DMS 273 (cell line): ENCODE data around the gene SUCO.
"Not testable (repeated sequence)": the region's sequence is repeated elsewhere in the genome, so short reads cannot be mapped to it uniquely, and the experiment has no call there.

Source experiments
- DNase-seq: peaks from one replicate; lab custom pipeline; 2025; ENCODE audit not compliant: unreplicated experiment; lab: John Stamatoyannopoulos, UW

The SUCO gene

DNA sequence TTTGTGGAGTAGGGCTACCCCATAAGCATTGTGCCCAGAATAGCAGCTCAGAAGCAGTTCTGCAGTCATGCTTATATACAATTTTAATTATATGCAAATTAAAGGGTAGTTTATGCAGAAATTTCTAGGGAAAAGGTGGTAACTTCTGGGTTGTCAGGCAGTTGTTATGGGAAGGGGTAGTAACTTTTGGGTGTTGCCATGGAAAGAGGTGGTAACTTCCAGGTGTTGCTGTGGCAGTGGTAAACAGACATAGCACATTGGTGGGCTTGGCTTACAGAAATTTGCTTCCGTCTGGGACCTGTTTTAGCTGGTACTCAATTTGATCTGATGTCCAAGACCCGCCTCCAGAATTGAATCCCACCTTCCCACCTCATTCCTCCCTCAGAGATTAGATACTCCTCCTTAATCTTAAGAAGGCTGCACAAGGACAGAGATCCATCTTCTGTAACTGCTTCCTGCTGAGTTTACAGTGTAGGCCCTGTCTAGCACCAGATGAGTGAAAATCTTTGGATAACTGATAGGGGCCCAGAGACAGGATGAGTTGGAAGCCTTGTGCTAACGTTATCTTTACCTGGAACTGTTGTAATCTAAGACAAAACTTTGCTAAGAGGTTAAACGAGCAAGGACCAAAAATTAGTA lies 26.7 kb downstream of the SUCO start:
- no peak for DNase-seq

DNA sequence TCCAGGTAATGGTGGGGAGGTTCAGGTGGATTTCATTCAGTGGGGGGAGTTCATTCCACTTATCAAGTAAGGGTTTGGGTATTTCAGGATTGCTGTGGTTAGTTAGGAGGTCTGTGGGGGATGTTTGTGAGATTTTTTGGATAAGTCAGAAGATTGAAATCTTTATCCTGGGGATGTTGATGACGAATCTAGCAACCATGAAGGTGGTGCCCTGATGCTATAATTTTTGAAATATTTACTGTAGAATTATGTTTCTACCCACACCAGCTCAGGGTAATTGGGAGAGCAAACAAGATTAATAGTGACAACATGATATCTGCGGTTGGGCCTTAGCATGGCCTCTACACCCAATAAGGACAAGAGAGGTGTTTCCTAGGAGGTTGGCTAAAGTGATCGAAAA lies 28.3 kb downstream of the SUCO start:
- no peak for DNase-seq

DNA sequence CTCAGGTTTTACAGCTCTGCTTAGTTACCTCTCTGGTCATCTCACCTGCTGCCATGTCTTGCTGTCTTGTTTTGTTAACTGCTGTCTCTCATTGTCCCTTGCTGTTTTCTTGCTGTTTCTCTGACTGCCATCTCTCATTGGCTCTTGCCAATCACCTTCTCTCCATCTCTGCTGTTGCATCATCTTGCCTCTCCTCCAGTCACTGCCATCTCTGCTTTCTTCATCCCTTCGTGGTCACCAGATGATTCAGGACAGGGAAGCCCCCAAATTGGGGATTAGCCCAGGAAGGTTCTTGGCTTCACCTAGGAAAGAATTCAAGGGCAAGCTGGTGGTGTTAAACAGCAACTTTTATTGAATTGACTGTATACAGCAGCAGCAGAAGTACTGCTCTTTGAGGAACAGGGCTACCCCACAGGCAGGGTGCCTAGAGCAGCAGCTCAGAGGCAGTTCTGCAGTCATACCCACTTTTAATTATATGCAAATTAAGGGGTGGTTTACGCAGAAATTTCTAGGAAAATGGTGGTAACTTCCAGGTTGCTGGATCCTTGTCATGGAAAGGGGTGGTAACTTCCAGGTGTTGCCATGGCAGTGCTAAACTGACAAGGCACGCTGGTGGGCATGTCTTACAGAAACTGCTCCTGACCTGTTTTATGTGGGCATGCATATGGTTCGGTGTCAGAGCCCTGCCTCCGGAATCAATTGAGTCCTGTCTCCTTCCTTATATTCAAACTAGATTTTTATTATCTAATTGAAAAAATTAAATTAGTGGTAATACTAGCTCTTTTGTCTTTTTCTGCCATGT lies 33.4 kb downstream of the SUCO start:
- no peak for DNase-seq

DNA sequence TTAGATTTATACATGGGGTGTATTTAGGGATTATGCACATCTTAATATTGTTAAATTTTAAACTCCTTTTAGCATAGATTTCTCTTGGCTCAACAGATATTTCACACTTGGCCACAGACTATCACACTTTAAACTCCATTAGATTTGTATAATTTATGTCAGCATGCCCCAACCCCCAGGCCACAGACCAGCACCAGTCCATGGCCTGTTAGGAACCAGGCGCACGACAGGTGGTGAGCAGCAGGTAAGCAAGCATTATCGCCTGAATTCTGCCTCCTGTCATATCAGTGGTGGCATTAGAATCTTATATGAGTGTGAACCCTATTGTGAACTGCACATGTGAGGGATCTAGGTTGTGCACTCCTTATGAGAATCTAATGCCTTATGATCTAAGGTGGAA lies 34.8 kb downstream of the SUCO start:
- DNase-seq: no peak

DNA sequence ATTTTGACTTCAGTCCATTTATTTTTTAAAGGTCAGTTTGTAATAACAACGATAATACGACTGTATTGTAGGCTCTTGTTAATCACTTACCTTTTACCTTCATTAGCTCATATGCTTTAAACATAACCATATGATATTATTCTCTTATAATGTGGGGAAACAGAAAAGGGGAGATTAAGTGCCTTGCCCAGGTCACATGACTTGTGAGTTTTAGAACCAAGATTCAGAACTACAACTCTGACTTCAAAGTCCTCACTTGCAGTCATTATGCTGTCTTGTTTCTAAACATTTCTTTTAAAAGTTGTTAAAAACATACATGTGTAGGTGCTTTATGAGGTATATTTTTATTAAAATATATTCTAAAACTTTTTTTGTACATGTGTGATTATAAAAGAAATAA lies 41.1 kb downstream of the SUCO start:
- no peak for DNase-seq

DNA sequence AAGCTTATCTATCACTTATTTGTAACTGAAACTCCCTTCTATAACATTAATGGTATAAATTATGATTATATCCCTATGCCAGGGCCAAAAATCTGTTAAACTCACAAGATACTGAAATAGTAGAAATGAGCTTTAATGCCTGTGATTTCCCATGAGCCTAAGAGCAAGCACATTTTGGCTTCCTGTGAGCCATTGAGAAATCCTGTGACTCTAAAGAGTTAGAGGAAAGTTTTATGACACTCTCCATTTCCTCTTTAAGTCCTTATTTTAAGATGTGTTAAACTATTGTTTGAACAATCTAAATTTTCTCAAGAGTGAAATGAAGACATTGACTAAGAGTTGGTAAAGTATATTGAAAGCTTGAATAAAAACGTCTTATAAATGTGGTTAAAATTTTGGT lies 45.6 kb downstream of the SUCO start:
- DNase-seq: no peak

DNA sequence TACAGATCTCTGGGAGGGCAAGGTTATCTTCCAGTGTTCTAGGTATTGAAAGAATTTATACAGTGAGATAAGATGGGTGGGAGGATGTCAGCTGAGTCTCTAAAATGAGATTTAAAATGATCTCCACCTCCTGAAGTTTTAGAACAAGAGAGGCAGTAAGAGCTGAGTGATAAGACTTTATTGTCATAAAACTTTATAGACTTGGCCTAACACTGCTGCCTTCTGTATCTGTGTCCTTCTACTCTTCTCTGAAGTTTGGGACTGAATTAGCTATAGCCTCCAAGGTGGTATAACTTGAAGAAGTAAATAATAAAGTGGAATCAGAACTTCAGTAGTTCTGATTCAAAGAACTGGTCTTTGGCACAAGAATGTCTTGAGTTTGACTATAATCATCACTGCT lies 48.3 kb downstream of the SUCO start:
- no peak for DNase-seq

DNA sequence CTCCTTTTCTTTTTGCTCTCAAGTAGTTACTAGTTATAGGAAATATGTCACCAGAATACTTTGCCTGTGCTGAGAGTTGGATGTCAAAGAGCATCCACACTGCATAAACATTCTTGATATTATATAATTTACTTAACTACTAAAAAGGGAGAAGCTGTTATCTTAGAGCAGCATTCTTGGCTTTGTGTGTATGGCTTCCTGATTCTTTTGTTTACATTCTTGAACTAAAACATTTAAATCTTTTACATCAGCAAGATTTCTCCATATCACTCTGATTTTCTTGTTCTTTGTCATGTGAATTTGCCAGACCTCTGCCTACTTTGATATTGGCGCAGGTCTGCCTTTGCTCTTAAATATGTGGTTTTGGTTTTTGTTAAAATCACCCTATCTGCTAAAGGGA lies 48.8 kb downstream of the SUCO start:
- no peak for DNase-seq

DNA sequence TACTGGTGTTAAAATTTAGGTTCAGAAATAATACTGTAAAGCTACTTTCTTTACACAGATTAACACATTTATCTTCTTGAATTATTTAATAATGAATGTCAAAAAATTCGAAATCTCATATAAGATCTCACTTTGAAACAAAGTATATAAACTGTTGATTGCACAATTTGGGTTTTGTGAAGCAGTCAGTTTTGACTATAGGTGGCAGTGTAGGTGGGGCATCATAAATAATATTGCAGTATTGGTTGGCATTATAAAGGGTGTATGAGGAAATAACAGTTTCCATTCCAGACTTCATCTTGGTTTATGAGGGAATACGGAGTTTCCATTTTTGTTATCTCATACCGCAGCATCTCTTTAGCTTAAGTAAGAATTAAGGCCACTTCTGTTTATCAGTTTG lies 49.9 kb downstream of the SUCO start:
- DNase-seq: no peak

DNA sequence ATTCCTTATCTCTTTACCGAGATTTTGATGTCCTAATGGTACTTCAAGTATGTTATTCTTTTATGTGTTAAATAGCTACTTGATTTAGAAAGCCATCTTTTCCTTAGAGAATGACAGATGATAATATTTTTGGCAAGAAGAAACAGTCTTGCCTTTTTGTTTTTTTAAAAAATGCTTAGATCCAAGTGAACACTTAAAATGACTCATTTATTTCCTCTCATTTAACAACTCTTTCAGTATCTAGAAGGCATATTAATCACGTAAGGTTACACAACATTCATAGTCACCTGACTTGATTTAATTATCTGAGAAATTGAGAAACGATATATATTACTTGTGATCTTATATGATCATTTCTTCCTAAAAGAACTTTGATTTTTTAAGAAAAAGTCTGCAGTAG lies 52.4 kb downstream of the SUCO start:
- no peak for DNase-seq

DNA sequence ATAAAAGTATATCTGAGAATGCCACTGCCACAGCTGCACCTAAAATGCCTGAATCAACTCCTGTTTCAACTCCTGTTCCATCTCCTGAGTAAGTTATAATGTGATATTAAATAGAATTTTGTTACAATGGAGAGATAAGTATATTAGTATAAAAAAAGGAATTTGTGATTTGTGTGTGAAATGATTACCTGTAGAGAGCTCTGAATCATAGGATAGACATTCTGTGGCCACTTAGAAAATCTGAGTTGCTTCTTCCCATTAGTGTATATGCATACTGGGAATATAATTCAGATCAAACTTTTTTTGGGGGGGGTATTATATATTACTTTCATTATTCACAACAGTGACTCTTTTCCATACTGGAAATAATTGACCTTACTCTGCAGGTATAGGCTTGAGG lies 52.9 kb downstream of the SUCO start:
- DNase-seq: no peak

DNA sequence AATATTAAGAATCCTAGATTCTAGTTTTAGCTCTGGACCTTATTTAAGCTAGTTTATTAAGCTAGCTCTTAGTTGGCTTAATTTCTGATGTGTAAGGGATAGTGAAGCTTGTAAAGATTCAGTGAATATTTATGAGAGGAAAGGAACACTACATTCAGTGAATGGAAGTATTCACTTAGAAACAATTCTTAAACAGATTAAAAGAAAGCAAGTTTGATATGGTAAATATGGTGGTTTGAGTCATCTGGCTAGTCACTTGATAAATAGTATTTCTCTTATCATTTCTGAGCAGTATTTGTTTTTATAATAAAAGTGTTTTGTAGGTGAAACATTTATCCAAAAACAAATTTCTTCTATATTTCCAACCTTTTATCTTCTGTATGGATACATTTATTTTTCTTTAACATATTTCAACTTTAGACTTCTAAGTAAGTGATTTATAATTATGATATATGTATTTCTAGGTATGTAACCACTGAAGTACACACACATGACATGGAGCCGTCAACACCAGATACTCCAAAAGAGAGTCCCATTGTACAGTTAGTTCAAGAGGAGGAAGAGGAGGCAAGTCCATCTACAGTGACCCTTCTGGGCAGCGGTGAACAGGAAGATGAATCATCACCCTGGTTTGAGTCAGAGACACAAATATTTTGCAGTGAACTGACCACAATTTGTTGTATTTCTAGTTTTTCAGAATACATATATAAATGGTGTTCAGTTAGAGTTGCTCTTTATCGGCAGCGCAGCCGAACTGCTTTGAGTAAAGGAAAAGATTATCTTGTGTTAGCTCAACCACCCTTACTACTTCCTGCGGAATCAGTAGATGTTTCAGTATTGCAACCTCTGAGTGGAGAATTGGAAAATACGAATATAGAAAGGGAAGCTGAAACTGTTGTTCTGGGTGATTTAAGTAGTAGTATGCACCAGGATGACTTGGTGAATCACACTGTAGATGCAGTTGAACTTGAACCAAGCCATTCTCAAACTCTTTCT lies 55.6 kb downstream of the SUCO start:
- DNase-seq: no peak

DNA sequence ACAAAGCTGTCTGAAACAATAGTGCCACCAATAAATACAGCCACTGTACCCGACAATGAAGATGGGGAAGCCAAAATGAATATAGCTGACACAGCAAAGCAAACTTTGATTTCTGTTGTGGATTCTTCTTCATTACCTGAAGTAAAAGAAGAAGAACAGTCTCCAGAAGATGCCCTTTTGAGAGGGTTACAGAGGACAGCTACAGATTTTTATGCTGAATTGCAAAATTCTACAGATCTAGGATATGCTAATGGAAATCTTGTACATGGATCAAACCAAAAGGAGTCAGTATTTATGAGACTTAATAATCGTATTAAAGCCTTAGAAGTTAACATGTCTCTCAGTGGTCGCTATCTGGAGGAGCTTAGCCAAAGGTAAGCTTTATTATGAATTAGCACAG lies 56.6 kb downstream of the SUCO start:
- DNase-seq: no peak

DNA sequence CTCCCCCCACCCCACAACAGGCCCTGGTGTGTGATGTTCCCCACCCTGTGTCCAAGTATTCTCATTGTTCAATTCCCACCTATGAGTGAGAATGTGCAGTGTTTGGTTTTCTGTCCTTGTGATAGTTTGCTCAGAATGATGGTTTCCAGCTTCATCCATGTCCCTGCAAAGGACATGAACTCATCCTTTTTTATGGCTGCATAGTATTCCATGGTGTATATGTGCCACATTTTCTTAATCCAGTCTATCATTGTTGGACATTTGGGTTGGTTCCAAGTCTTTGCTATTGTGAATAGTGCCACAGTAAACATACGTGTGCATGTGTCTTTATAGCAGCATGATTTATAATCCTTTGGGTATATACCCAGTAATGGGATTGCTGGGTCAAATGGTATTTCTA lies 58.5 kb downstream of the SUCO start:
- DNase-seq: not testable (repeated sequence)

DNA sequence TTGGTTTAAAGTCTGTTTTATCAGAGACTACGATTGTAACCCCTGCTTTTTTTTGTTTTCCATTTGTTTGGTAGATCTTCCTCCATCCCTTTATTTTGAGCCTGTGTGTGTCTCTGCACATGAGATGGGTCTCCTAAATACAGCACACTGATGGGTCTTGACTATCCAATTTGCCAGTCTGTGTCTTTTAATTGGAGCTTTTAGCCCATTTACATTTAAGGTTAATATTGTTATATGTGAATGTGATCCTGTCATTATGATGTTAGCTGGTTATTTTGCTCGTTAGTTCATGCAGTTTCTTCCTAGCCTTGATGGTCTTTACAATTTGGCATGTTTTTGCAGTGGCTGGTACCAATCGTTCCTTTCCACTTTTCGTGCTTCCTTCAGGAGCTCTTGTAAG lies 62.1 kb downstream of the SUCO start:
- not testable (repeated sequence) for DNase-seq

DNA sequence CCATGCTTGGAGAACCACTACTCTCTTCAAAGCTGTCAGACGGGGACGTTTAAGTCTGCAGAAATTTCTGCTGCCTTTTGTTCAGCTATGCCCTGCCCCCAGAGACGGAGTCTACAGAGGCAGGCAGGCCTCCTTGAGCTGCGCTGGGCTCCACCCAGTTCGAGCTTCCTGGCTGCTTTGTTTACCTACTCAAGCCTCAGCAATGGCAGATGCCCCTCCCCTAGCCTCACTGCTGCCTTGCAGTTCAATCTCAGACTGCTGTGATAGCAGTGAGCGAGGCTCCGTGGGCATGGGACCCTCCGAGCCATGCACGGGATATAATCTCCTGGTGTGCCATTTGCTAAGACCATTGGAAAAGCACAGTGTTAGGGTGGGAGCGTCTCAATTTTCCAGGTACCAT lies 63.8 kb downstream of the SUCO start:
- DNase-seq: not testable (repeated sequence)

DNA sequence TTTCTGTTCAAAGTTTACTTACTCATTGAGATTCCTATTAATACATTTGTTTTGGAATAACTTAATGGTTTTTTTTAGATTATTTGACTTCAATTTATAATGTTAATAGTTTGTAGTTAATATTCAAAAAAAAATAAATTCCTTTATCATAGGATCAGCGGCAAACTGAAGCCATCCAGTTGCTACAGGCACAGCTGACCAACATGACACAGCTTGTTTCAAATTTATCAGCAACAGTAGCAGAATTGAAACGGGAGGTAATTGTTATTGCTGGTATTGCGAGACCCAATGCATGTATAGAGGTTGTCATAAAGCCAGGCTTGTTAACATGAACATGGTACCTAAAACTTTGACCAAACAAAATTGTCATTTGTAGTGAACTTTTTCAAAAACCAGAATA lies 67.0 kb downstream of the SUCO start:
- DNase-seq: no peak

DNA sequence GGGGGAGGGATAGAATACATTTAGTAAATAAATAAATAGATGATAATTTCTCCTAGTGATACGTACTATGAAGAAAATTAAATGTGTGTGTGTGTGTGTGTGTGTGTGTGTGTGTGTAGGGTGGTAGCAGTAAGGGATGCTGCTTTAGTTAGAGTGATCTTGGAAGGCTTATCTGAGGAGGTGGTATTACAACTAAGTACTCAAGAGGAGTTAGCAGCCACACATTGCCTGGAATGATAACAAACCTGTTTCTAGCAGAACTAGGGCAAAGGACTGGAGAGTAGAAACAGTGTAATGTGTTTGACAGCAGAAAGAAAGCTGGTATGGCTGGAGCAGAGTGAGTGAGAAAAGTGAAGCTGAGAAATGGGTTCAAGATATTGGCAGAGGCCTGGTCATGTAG lies 67.7 kb downstream of the SUCO start:
- DNase-seq: no peak

DNA sequence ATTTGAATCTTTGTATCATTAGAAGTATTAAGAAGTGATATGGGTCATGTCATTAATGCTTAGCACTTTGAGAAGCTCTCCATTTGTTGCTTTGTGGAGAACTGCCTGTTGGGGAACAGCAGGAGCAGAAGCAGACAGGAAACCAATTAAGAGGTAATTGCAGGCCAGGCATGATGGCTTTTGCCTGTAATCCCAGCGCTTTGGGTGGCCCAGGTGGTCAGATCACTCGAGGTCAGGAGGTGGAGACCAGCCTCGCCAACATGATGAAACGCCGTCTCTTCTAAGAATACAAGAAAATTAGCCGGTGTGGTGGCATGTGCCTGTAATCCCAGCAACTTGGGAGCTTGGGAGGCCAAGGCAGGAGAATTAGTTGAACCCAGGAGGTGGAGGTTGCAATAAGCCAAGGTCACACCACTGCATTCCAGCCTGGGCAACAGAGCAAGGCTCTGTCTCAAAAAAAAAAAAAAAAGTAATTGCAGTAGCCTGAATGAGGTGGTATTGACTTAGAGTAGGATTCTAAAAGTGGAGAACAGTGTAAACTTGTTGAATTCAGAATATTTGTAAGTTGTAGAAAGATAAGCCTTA lies 68.2 kb downstream of the SUCO start:
- DNase-seq: no peak

DNA sequence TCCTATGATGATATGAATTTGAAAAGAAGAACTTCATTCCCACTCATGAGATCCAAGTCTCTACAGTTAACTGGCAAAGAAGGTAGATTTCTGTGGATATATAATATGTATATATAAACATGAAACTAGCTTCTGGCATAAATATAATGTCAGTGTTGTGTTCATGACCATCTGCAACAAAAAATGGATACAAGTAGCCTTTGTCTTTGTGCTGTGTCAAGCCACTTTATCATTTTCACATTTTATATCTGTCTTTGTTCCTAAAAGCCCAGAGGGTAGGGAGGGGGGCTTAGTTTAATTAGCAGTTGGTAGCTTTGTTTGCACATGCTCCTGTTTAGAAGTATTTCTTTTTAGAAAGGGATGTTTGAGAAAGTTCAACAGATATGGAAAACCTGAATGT lies 69.8 kb downstream of the SUCO start:
- DNase-seq: no peak

DNA sequence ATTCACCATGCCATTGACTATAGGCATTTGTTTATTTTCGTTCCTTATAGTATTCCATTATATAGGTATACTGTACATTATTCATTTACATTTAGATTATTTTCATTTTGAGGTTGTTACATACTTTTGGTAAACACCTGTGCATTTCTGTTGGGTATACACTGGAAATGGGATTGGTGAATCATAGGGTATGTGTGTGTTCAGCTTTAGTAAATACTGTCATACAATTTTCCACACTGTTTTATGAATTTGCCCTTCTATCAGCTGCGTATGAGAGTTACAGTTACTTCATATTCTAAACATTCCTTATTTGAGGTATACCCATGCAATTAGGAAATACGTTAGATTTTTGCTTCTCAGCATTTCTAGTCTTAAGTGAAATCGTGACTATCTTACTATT lies 70.9 kb downstream of the SUCO start:
- DNase-seq: no peak
